OCI-LY7 (cell line): ENCODE data around the gene PRIMPOL.

Source experiments
- CTCF ChIP-seq: fragments of 200-600 bp; sonication (generic); conservative IDR thresholded peaks from 2 replicates; pipeline ENCODE4 v1.5.1; 2014; ENCODE audit warnings: mild to moderate bottlenecking, antibody characterized with exemption, low read length, moderate library complexity, mixed read lengths
- EZH2phosphoT487 ChIP-seq: fragments of 200-600 bp; sonication (generic); IDR thresholded peaks from 2 replicates; pipeline ENCODE4 v1.6.1; 2018; ENCODE audit warnings: low read depth, borderline replicate concordance, mild to moderate bottlenecking, mixed run types, antibody characterized with exemption, low read length, moderate library complexity, mixed read lengths

- TF ChIP-seq CTCF (no peak), EZH2phosphoT487 (no peak)
These were observed 69.9 kb downstream of the PRIMPOL start for GRCh38 chr4:184719407-184719806.
